ENCODE results near the gene DCD. TPM values are rescaled to one million over a fixed set of nuclear protein-coding genes. Genes with fewer than 3 reads are reported as not detected.

The DCD gene
- total RNA-seq, 2 experiments from 2014 or later, result not detected

- H3K4me3 ChIP-seq (ENCODE audit: low read length), result no peak overlapping the region
- CTCF ChIA-PET, result interaction anchor here (0.7 kb wide), 1 partner anchor 468 kb away, joined by 3 read pairs; no protein-coding TSS in a partner anchor
- H3K27ac ChIP-seq (ENCODE audit: low read depth in 1 of 2, low read length in 2 of 2), result no peak overlapping the region
- Mint-ChIP-seq H3K4me1 (ENCODE audit: low read depth) (peaks cover 8% of the 10 kb centered on the region), H3K27me3 (peaks cover 8% of the 10 kb centered on the region), H3K9me3 (no peaks in the 10 kb centered on the region), H3K36me3 (ENCODE audit: low read depth) (no peaks in the 10 kb centered on the region), H3K4me3 (no peak overlapping the region), H3K27ac (no peak overlapping the region)
- intact Hi-C loops (cut with DNase I, micrococcal nuclease), result loop anchor here (10.0 kb wide), 2 partner anchors 350 to 470 kb away; no protein-coding TSS in a partner anchor
- TF ChIP-seq CTCF (IDR thresholded peaks at IDR 0.05), result no peak
- peaks cover 0 to 8% of the 10 kb centered on the region in 2 experiments for H3K27me3 ChIP-seq (ENCODE audit: control insufficient read depth in 1 of 2, insufficient read depth in 2 of 2, low read length in 2 of 2)
- ATAC-seq (ENCODE audit: poor library complexity) (no peak), DNase-seq (no peak)
- no peaks in the 10 kb centered on the region for H3K36me3 ChIP-seq (ENCODE audit: insufficient read depth, low read length)
- no peaks in the 10 kb centered on the region for H3K4me1 ChIP-seq (ENCODE audit: insufficient read depth, low read length)
- POLR2A ChIA-PET, result no interaction called here
- no peaks in the 10 kb centered on the region for H3K9me3 ChIP-seq (ENCODE audit: control insufficient read depth in 1 of 2, insufficient read depth in 1 of 2, low read length in 2 of 2)
Measured at GRCh38 chr12:54604436-54604835, 43.7 kb downstream of the DCD start.

GRCh38 chr12:54603872-54604271 lies 44.3 kb downstream of the DCD start:
- no peak overlapping the region for H3K27ac ChIP-seq (ENCODE audit: low read depth in 1 of 2, low read length in 2 of 2)
- H3K4me1 ChIP-seq (ENCODE audit: insufficient read depth, low read length), result no peaks in the 10 kb centered on the region
- ATAC-seq (ENCODE audit: poor library complexity) (no peak), DNase-seq (no peak)
- H3K9me3 ChIP-seq (ENCODE audit: control insufficient read depth in 1 of 2, insufficient read depth in 1 of 2, low read length in 2 of 2), result no peaks in the 10 kb centered on the region
- TF ChIP-seq CTCF (IDR thresholded peaks at IDR 0.05), result no peak
- H3K9me3 Mint-ChIP-seq, result no peaks in the 10 kb centered on the region
- POLR2A ChIA-PET, result no interaction called here
- H3K36me3 ChIP-seq (ENCODE audit: insufficient read depth, low read length), result no peaks in the 10 kb centered on the region
- no peak overlapping the region for H3K4me3 ChIP-seq (ENCODE audit: low read length)
- H3K27me3 Mint-ChIP-seq, result peaks cover 12% of the 10 kb centered on the region
- no peaks in the 10 kb centered on the region for H3K36me3 Mint-ChIP-seq (ENCODE audit: low read depth)
- H3K4me3 Mint-ChIP-seq, result no peak overlapping the region
- H3K27ac Mint-ChIP-seq, result no peak overlapping the region
- CTCF ChIA-PET, result interaction anchor here (0.7 to 1.0 kb wide), 2 partner anchors 10 to 11 kb away, joined by 3 to 4 read pairs; no protein-coding TSS in a partner anchor
- H3K27me3 ChIP-seq (ENCODE audit: control insufficient read depth in 1 of 2, insufficient read depth in 2 of 2, low read length in 2 of 2), result peaks cover 0 to 4% of the 10 kb centered on the region in 2 experiments
- intact Hi-C loops (cut with DNase I, micrococcal nuclease), result loop anchor here (10.0 kb wide), 2 partner anchors 351 to 471 kb away; no protein-coding TSS in a partner anchor
- H3K4me1 Mint-ChIP-seq (ENCODE audit: low read depth), result peaks cover 8% of the 10 kb centered on the region

- Histone ChIP-seq H3K27ac (ENCODE audit: low read depth in 1 of 2, low read length in 2 of 2) (no peak overlapping the region), H3K4me3 (ENCODE audit: low read length) (no peak overlapping the region), H3K27me3 (ENCODE audit: control insufficient read depth in 1 of 2, insufficient read depth in 2 of 2, low read length in 2 of 2) (no peaks in the 10 kb centered on the region), H3K36me3 (ENCODE audit: insufficient read depth, low read length) (no peaks in the 10 kb centered on the region), H3K9me3 (ENCODE audit: control insufficient read depth in 1 of 2, insufficient read depth in 1 of 2, low read length in 2 of 2) (no peaks in the 10 kb centered on the region), H3K4me1 (ENCODE audit: insufficient read depth, low read length) (no peaks in the 10 kb centered on the region)
- no peaks in the 10 kb centered on the region for H3K36me3 Mint-ChIP-seq (ENCODE audit: low read depth)
- POLR2A ChIA-PET, result no interaction called here
- no peak overlapping the region for H3K4me3 Mint-ChIP-seq
- peak; percentile 41 to 81 (median 56) for DNase-seq
- CTCF ChIA-PET, result interaction anchor here (0.7 to 1.0 kb wide), 2 partner anchors 10 to 12 kb away, joined by 3 to 4 read pairs; no protein-coding TSS in a partner anchor
- peaks cover 8% of the 10 kb centered on the region for H3K4me1 Mint-ChIP-seq (ENCODE audit: low read depth)
- H3K27me3 Mint-ChIP-seq, result peaks cover 15% of the 10 kb centered on the region
- no peaks in the 10 kb centered on the region for H3K9me3 Mint-ChIP-seq
- intact Hi-C loops (cut with DNase I, micrococcal nuclease), result loop anchor here (10.0 kb wide), 2 partner anchors 352 to 472 kb away; no protein-coding TSS in a partner anchor
- ATAC-seq (ENCODE audit: poor library complexity), result peak; percentile 99
- H3K27ac Mint-ChIP-seq, result no peak overlapping the region
- TF ChIP-seq CTCF (IDR thresholded peaks at IDR 0.05), result peak; percentile 91
Measured at GRCh38 chr12:54603173-54603814, 44.9 kb downstream of the DCD start.
